SK-N-SH (cell line): ENCODE data around the gene INTS11. TPM values are rescaled to one million over a fixed set of nuclear protein-coding genes. Genes with fewer than 3 reads are reported as not detected.

Source experiments
- CTCF ChIA-PET: fragments of 300-600, 350-600 bp; formaldehyde crosslinking; extraction: SDS; loops from one replicate; lab custom pipeline; 2021; lab: Yijun Ruan, JAX
- POLR2A ChIA-PET: fragments of 350-600 bp; sonication (Branson Sonifier 250); formaldehyde crosslinking; extraction: SDS; loops from one replicate; lab custom pipeline; 2020; ENCODE audit warnings: antibody characterized with exemption, inconsistent platforms; lab: Yijun Ruan, JAX
- DNase-seq: peaks from one replicate; pipeline ENCODE4 v3.0.0; 2012
- H2AFZ ChIP-seq: fragments of 200-600 bp; sonication (generic); 2 replicates; pipeline ENCODE4 v1.8.1; 2016; ENCODE audit warnings: antibody characterized with exemption, mild to moderate bottlenecking, low read depth
- H3F3A ChIP-seq: fragments of 200-600 bp; sonication (generic); replicated peaks from 2 replicates; pipeline ENCODE3; 2016; ENCODE audit warnings: antibody characterized with exemption, mild to moderate bottlenecking; ENCODE audit not compliant: insufficient read depth
- H3K27ac ChIP-seq, 2 experiments: fragments of 200-500 bp in 1 of 2; fragments of 200-600 bp in 1 of 2; sonication (Bioruptor generic) in 1 of 2; sonication (generic), shearing (Covaris generic) in 1 of 2; 2 replicates each; pipeline versions ENCODE4 v1.5.1 to v1.6.1; 2014 to 2016; ENCODE audit warnings: low read depth in 2 of 2, inconsistent platforms in 1 of 2, low read length in 1 of 2, mild to moderate bottlenecking in 1 of 2, mixed read lengths in 1 of 2
- H3K27me3 ChIP-seq: fragments of 200-600 bp; sonication (generic), shearing (Covaris generic); 2 replicates; pipeline ENCODE4 v1.6.1; 2016; ENCODE audit warnings: mixed run types; ENCODE audit not compliant: insufficient read depth
- H3K36me3 ChIP-seq, 2 experiments: fragments of 200-500 bp in 1 of 2; fragments of 200-600 bp in 1 of 2; sonication (Bioruptor generic) in 1 of 2; sonication (generic) in 1 of 2; replicated peaks in 1 of 2; 2 replicates each; pipeline versions ENCODE3 to v1.5.1; 2014 to 2016; ENCODE audit warnings: low read length in 1 of 2, mild to moderate bottlenecking in 1 of 2; ENCODE audit not compliant: insufficient read depth in 2 of 2, control insufficient read depth in 1 of 2
- H3K4me1 ChIP-seq, 2 experiments: fragments of 200-500 bp in 1 of 2; fragments of 200-600 bp in 1 of 2; sonication (Bioruptor generic) in 1 of 2; sonication (generic), shearing (Covaris generic) in 1 of 2; 2 replicates each; pipeline versions ENCODE4 v1.5.1 to v1.6.1; 2014 to 2016; ENCODE audit warnings: low read depth in 1 of 2, low read length in 1 of 2, mixed run types in 1 of 2; ENCODE audit not compliant: insufficient read depth in 2 of 2, control insufficient read depth in 1 of 2
- H3K4me2 ChIP-seq: fragments of 200-600 bp; sonication (generic), shearing (Covaris generic); 2 replicates; pipeline ENCODE4 v1.6.1; 2017; ENCODE audit warnings: mixed run types
- H3K4me3 ChIP-seq, 2 experiments: fragments of 200-500 bp in 1 of 2; fragments of 200-600 bp in 1 of 2; sonication (Bioruptor generic) in 1 of 2; sonication (generic), shearing (Covaris generic) in 1 of 2; 2 replicates each; pipeline versions ENCODE4 v1.5.1 to v1.8.1; 2014 to 2016; ENCODE audit warnings: low read depth in 2 of 2, inconsistent platforms in 1 of 2, low read length in 1 of 2, mild to moderate bottlenecking in 1 of 2, mixed read lengths in 1 of 2, moderate library complexity in 1 of 2
- H3K79me2 ChIP-seq: fragments of 200-600 bp; sonication (generic); 2 replicates; pipeline ENCODE4 v1.8.1; 2017; ENCODE audit warnings: mild to moderate bottlenecking; ENCODE audit not compliant: insufficient read depth
- H3K9ac ChIP-seq: fragments of 200-600 bp; sonication (generic); 2 replicates; pipeline ENCODE4 v1.6.1; 2017; ENCODE audit warnings: mixed run types
- H3K9me2 ChIP-seq: fragments of 200-600 bp; sonication (generic); 2 replicates; pipeline ENCODE4 v1.6.1; 2017; ENCODE audit warnings: mixed run types
- H3K9me3 ChIP-seq: fragments of 200-600 bp; sonication (generic); 2 replicates; pipeline ENCODE4 v1.6.1; 2017; ENCODE audit warnings: mixed run types, mild to moderate bottlenecking, moderate library complexity
- H4K20me1 ChIP-seq: fragments of 200-600 bp; sonication (generic); 2 replicates; pipeline ENCODE4 v1.6.1; 2017; ENCODE audit warnings: mild to moderate bottlenecking, mixed run types; ENCODE audit not compliant: insufficient read depth
- EZH2phosphoT487 ChIP-seq: fragments of 200-600 bp; sonication (generic); IDR thresholded peaks from 2 replicates; pipeline ENCODE4 v1.6.1; 2017; ENCODE audit warnings: low read depth, mixed run types, mild to moderate bottlenecking, antibody characterized with exemption, moderate library complexity, borderline replicate concordance
- GABPA ChIP-seq: IDR thresholded peaks from 2 replicates; pipeline ENCODE4 v1.4.0; 2012; ENCODE audit warnings: low read depth, mild to moderate bottlenecking
- GATA2 ChIP-seq: sonication (generic); formaldehyde crosslinking; IDR thresholded peaks from 2 replicates; pipeline ENCODE4 v1.5.0; 2020; ENCODE audit warnings: mild to moderate bottlenecking, missing genetic modification reagents
- MEF2A ChIP-seq: IDR thresholded peaks from 2 replicates; pipeline ENCODE4 v1.4.0; 2012; ENCODE audit warnings: low read depth, borderline replicate concordance
- RXRA ChIP-seq: IDR thresholded peaks from 2 replicates; pipeline ENCODE4 v1.4.0; 2012; ENCODE audit warnings: low read depth, mild to moderate bottlenecking, borderline replicate concordance
- TCF12 ChIP-seq: IDR thresholded peaks from 2 replicates; pipeline ENCODE4 v1.4.0; 2012
- TEAD4 ChIP-seq: IDR thresholded peaks from 2 replicates; pipeline ENCODE4 v1.4.0; 2012; ENCODE audit warnings: mild to moderate bottlenecking, borderline replicate concordance; ENCODE audit not compliant: insufficient read depth
- WGBS: methylation state at CpG from one replicate; pipeline ENCODE4 v1.1.6; 2017; ENCODE audit warnings: low lambda C conversion rate; 5-methylcytosine and 5-hydroxymethylcytosine counted together
- polyA plus RNA-seq, 3 experiments: library from polyadenylated mRNA; depleted of rRNA; stranded (reverse); fragments of >200 nt; gene quantifications; 2 replicates each; pipeline ENCODE4 v1.2.3, GENCODE V29; 2012
- TF ChIP-seq, protein P1 (sequence below): IDR thresholded peaks from 2 replicates; pipeline ENCODE4 v1.6.1; 2012; ENCODE audit warnings: mild to moderate bottlenecking, low read depth, low read length, moderate library complexity
- TF ChIP-seq, protein P2 (sequence below): IDR thresholded peaks from 2 replicates; pipeline ENCODE4 v1.4.0; 2012; ENCODE audit warnings: low read depth, borderline replicate concordance

The INTS11 gene
- polyA plus RNA-seq, 1 of the 3 experiments (the other 2 are of a cell fraction): 137 TPM

DNA sequence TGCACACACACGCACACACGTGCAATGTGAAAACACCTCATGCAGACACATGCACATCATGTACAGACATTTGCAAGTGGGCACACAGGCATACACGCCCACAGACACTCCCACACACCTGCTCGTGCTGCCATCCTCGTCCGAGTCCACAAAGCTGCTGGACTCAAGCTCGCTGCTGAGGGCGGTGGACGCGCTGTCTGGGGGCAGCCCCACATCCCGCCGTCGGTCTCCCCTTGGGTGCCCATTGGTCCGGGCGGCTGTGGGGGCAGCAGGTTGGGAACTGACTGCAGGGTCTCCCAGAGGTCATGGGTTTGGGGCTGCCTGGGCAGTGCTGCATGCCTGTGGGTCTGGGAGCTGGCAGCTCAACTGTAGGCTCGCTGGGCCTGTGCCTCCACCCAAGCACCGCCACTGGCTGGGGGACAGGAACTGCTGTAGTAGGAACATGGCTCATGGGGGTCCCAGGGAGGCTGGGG, 17.1 kb upstream of the INTS11 start (continued):
- TF ChIP-seq, protein P1, sequence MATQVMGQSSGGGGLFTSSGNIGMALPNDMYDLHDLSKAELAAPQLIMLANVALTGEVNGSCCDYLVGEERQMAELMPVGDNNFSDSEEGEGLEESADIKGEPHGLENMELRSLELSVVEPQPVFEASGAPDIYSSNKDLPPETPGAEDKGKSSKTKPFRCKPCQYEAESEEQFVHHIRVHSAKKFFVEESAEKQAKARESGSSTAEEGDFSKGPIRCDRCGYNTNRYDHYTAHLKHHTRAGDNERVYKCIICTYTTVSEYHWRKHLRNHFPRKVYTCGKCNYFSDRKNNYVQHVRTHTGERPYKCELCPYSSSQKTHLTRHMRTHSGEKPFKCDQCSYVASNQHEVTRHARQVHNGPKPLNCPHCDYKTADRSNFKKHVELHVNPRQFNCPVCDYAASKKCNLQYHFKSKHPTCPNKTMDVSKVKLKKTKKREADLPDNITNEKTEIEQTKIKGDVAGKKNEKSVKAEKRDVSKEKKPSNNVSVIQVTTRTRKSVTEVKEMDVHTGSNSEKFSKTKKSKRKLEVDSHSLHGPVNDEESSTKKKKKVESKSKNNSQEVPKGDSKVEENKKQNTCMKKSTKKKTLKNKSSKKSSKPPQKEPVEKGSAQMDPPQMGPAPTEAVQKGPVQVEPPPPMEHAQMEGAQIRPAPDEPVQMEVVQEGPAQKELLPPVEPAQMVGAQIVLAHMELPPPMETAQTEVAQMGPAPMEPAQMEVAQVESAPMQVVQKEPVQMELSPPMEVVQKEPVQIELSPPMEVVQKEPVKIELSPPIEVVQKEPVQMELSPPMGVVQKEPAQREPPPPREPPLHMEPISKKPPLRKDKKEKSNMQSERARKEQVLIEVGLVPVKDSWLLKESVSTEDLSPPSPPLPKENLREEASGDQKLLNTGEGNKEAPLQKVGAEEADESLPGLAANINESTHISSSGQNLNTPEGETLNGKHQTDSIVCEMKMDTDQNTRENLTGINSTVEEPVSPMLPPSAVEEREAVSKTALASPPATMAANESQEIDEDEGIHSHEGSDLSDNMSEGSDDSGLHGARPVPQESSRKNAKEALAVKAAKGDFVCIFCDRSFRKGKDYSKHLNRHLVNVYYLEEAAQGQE: no peak
- TF ChIP-seq RXRA (no peak), TEAD4 (no peak)
- TF ChIP-seq, all 33 proteins: peak for 0

DNA sequence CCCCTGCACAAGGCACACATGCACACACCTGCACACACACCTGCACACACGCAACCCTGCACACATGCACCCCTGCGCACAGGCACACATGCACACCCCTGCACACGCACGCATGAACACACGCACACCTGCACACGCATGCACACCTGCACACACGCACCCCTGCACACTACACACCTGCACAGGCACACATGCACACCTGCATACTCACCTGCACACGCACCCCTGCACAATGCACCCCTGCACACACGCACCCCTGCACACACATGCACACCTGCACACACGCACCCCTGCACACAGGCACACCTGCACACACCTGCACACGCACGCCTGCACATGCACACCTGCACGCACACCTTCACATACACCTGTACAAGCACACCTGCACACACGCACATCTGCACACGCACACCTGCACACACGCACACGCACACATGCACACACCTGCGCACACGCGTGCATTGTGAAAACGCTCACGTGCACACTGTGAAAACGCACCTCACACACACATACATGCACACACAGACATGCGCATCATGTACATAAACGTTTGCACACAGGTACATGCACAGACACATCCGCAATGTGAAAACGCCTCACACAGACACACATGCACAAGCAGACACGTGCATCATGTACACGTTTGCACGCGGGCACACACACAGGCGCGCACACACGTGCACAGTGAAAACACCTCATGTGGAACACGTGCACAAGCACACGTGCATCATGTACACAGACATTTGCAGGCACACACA, 16.5 kb upstream of the INTS11 start:
- H3F3A ChIP-seq: no peaks in the 10 kb centered on the region
- no peak overlapping the region for H3K4me3 ChIP-seq
- H3K9me3 ChIP-seq: no peaks in the 10 kb centered on the region
- H3K27ac ChIP-seq: no peak overlapping the region
- H4K20me1 ChIP-seq: peaks cover 30% of the 10 kb centered on the region
- CTCF ChIA-PET: no interaction called here
- no peak for DNase-seq
- no peaks in the 10 kb centered on the region; a peak in 1 of 4 replicates for H3K4me1 ChIP-seq
- POLR2A ChIA-PET: no interaction called here
- H3K4me2 ChIP-seq: no peak overlapping the region
- H3K27me3 ChIP-seq: no peaks in the 10 kb centered on the region
- H3K36me3 ChIP-seq: peaks cover 0 to 15% of the 10 kb centered on the region in 2 experiments
- H3K9me2 ChIP-seq: no peaks in the 10 kb centered on the region
- WGBS: 93% methylated on average over 36 of the region's 36 CpGs
- H3K9ac ChIP-seq: no peak overlapping the region
- TF ChIP-seq TCF12: no peak
- TF ChIP-seq MEF2A: no peak
- TF ChIP-seq EZH2phosphoT487: no peak
- TF ChIP-seq, protein P1: no peak
- TF ChIP-seq GABPA: no peak
- TF ChIP-seq GATA2 (CRISPR knock-in tag): no peak
- TF ChIP-seq RXRA: no peak
- TF ChIP-seq, protein P2, sequence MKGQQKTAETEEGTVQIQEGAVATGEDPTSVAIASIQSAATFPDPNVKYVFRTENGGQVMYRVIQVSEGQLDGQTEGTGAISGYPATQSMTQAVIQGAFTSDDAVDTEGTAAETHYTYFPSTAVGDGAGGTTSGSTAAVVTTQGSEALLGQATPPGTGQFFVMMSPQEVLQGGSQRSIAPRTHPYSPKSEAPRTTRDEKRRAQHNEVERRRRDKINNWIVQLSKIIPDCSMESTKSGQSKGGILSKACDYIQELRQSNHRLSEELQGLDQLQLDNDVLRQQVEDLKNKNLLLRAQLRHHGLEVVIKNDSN: no peak
- TF ChIP-seq, all 33 proteins: peak for 0
- Histone ChIP-seq H2AFZ (no peak overlapping the region), H3K79me2 (peaks cover 19% of the 10 kb centered on the region; the same call in 1 of the 2 replicates)
